Measurements from ENCODE around the gene FMO5.

GRCh38 chr1:147216124-147216523 is 9.0 kb downstream of the FMO5 start:
- no peak for TF ChIP-seq CTCF (IDR thresholded peaks at IDR 0.05)
- no peak for TF ChIP-seq POLR2A (IDR thresholded peaks at IDR 0.05)
